Stimulated activated CD4-positive, alpha-beta T cell treated with anti-CD3 and anti-CD28 coated beads, TNF-alpha, amount 100 ng/mL, for 1 hour (primary cell): ENCODE data around the gene CDK4.
"Not testable (repeated sequence)": the region's sequence is repeated elsewhere in the genome, so short reads cannot be mapped to it uniquely, and the experiment has no call there.

ENCODE experiments used
- DNase-seq, 3 donors: peaks; one replicate each; pipeline ENCODE4 v3.0.0-alpha.2; 2020; ENCODE audit warnings: low read depth in 3 of 3, low spot score in 1 of 3

CDK4 gene

GRCh38 chr12:57726884-57727757, 25.0 kb downstream of the CDK4 start:
- DNase-seq = no peak

GRCh38 chr12:57726151-57726883, 25.8 kb downstream of the CDK4 start:
- no peak for DNase-seq

- no peak for DNase-seq
These were observed 26.3 kb downstream of the CDK4 start for GRCh38 chr12:57725851-57726150.

GRCh38 chr12:57724936-57725740, 27.0 kb downstream of the CDK4 start:
- no peak for DNase-seq

- DNase-seq = no peak
These were observed 27.8 kb downstream of the CDK4 start for GRCh38 chr12:57724003-57724935.

GRCh38 chr12:57723630-57723962, 28.5 kb downstream of the CDK4 start:
- no peak for DNase-seq

- no peak for DNase-seq
These were observed 29.1 kb downstream of the CDK4 start for GRCh38 chr12:57722716-57723629.

- not testable (repeated sequence) for DNase-seq
These were observed 30.1 kb downstream of the CDK4 start for GRCh38 chr12:57721846-57722608.

- no peak for DNase-seq
These were observed 31.2 kb downstream of the CDK4 start for GRCh38 chr12:57720606-57721595.

- no peak for DNase-seq
These were observed 32.1 kb downstream of the CDK4 start for GRCh38 chr12:57719777-57720605.

- no peak for DNase-seq
These were observed 33.2 kb downstream of the CDK4 start for GRCh38 chr12:57718641-57719528.

- DNase-seq = no peak
These were observed 34.1 kb downstream of the CDK4 start for GRCh38 chr12:57717846-57718640.

- DNase-seq = no peak
These were observed 35.0 kb downstream of the CDK4 start for GRCh38 chr12:57717131-57717530.

GRCh38 chr12:57716305-57716704, 35.8 kb downstream of the CDK4 start:
- DNase-seq = no peak

- DNase-seq = no peak
These were observed 36.3 kb downstream of the CDK4 start for GRCh38 chr12:57715786-57716185.
